NOMO-1 treated with dmso at 0.1 percent for 144 hours (cell line): Measurements from ENCODE around the gene DSCAML1.

ENCODE experiments used
- DNase-seq: peaks from one replicate; lab custom pipeline; 2025; ENCODE audit not compliant: unreplicated experiment; lab: John Stamatoyannopoulos, UW

DSCAML1 gene

GRCh38 chr11:117620086-117620485 is 176.9 kb downstream of the DSCAML1 start:
- no peak for DNase-seq

- no peak for DNase-seq
Measured at GRCh38 chr11:117619661-117620060, 177.4 kb downstream of the DSCAML1 start.

- DNase-seq, result no peak
Measured at GRCh38 chr11:117618982-117619355, 178.0 kb downstream of the DSCAML1 start.

- no peak for DNase-seq
Measured at GRCh38 chr11:117618302-117618981, 178.6 kb downstream of the DSCAML1 start.

- no peak for DNase-seq
Measured at GRCh38 chr11:117616979-117617378, 180.0 kb downstream of the DSCAML1 start.

GRCh38 chr11:117614728-117615127 is 182.3 kb downstream of the DSCAML1 start:
- no peak for DNase-seq

GRCh38 chr11:117613521-117613920 is 183.5 kb downstream of the DSCAML1 start:
- no peak for DNase-seq

- DNase-seq, result no peak
Measured at GRCh38 chr11:117612177-117612576, 184.8 kb downstream of the DSCAML1 start.

- DNase-seq, result no peak
Measured at GRCh38 chr11:117610901-117611300, 186.1 kb downstream of the DSCAML1 start.

- DNase-seq, result no peak
Measured at GRCh38 chr11:117610045-117610444, 187.0 kb downstream of the DSCAML1 start.

- no peak for DNase-seq
Measured at GRCh38 chr11:117607449-117607848, 189.6 kb downstream of the DSCAML1 start.

- DNase-seq, result no peak
Measured at GRCh38 chr11:117606790-117607189, 190.2 kb downstream of the DSCAML1 start.

GRCh38 chr11:117606211-117606610 is 190.8 kb downstream of the DSCAML1 start:
- DNase-seq, result no peak

- DNase-seq, result no peak
Measured at GRCh38 chr11:117605331-117605730, 191.7 kb downstream of the DSCAML1 start.

- no peak for DNase-seq
Measured at GRCh38 chr11:117604336-117604995, 192.6 kb downstream of the DSCAML1 start.

- no peak for DNase-seq
Measured at GRCh38 chr11:117603932-117604331, 193.1 kb downstream of the DSCAML1 start.

GRCh38 chr11:117601006-117601708 is 195.9 kb downstream of the DSCAML1 start:
- no peak for DNase-seq

- no peak for DNase-seq
Measured at GRCh38 chr11:117600234-117600783, 196.7 kb downstream of the DSCAML1 start.

GRCh38 chr11:117597071-117597470 is 199.9 kb downstream of the DSCAML1 start:
- no peak for DNase-seq

GRCh38 chr11:117595440-117595839 is 201.6 kb downstream of the DSCAML1 start:
- no peak for DNase-seq

- no peak for DNase-seq
Measured at GRCh38 chr11:117594721-117595120, 202.3 kb downstream of the DSCAML1 start.

- DNase-seq, result no peak
Measured at GRCh38 chr11:117593065-117593464, 204.0 kb downstream of the DSCAML1 start.
